ENCODE results near the gene ICAM3.
A peak's percentile ranks its signal among the peaks of the same experiment; 100 is the strongest.

Gene ICAM3

DNA sequence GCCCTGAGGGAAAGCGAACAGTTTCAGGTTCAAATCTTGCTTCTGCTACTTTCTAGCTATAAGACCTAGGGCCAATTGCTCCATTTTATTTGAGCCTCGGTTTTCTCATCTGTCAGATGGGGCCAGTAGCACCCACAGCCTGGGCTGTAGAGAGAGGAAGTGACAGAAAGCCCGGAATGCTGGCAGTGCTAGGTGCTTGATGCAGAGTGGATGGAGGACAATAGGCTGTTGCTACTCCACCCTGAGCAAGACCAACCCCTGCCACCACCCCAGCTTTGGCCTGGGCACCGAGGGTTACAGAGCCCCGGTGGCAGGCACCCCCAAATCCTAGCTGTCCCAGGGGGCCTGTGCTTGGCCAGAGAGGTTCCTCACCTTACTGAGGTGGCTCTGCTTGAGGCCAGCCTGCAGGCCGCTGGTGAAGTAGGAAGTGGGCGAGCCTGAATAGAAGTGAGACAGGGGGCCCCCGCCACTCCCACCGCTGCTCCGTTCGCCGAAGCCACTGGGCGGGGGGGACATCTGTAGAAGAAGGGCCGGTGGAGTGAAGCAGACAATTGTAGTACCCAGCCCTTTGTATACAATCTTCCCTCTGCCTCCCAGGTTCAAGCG lies 21.5 kb downstream of the ICAM3 start:
- no peak for DNase-seq

GRCh38 chr19:10317045-10317856 lies 22.2 kb downstream of the ICAM3 start:
- DNase-seq = no peak

DNA sequence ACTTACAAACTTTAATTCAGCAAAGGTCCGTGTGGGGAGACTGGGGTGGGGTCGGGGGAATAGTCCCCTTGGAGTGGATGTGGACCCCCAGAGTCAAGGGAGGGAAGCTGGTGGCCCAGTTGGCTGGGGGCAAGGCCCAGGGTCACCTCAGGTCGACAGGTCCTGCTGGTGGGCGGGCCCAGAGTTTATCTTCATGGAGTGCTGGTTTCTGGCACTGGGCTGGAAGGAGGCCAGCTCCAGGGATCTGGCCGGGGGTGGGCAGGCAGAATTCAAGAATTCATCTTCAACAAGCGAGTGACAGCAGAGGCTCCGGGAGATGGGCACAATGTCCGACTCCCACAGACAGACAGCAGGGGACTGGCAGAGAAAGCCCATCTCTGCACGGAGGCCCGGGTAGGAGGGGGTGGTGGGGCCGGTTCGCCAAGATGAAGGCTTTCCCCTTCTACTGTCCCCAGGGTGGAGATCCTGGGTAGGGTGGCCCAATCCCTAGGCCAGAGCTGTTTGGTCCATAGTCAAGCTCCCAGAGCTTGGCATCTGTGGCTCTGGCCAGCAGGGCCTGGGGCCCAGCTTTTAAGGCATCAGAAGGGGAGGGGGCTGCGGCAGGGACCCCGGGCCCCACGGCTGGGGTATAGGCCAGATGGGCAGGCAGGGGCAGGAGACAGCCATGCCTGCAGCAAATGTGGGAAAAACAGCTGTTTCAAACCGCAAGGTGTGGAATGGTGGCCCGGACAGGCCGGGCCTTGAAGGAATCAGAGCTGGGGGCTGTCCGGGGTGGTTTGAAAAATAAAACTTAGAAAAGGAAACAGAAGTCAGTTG lies 23.0 kb downstream of the ICAM3 start:
- DNase-seq = no peak

DNA sequence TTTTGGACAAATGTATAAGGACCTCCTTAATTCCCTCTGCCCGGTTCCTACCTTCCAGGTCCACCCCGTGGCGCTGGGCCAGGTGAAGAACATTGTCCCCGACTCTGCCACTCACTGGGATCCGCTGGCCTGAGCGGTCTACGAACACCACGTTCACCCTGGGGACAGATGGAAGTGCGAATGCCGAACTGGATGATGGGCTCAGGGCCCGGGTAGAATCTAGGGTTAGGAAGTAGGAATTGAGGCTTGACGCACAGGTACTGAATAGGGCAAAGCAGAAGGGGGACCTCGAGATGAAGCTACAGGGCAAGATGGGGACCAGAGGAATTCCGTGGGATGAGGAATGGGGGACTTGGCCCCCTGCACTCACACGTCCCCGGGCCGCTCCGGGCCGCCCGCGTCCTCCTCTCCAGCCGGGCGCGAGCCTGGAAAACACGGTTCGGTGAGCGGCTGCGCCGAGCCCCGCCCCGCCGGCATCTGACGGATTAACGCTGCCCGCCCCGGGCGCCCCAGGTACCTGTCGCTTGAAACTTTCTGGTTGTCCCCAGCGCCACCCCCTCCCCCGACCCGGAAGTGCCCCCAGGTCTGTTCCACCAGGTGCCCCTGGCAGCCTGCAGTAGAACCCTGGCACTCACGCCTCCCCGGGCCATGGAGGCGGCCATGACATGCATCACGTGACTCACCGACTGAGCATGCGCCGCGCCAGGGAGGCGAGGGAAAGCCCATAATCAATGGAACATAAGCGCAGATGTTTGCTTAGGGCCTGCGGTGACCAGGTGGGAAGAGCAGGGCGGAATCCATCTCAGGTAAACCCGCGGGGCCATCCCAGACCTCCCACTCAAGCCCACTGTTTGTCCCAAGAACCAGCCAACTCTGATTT lies 23.8 kb downstream of the ICAM3 start, which contains the start of gene FDX2:
Gene FDX2, minus strand, starts transcription at position 681 of the 880 bp plus-strand sequence. Its CDS starts 19 bp downstream, at position 662.
- peak; percentile 87 for DNase-seq

DNA sequence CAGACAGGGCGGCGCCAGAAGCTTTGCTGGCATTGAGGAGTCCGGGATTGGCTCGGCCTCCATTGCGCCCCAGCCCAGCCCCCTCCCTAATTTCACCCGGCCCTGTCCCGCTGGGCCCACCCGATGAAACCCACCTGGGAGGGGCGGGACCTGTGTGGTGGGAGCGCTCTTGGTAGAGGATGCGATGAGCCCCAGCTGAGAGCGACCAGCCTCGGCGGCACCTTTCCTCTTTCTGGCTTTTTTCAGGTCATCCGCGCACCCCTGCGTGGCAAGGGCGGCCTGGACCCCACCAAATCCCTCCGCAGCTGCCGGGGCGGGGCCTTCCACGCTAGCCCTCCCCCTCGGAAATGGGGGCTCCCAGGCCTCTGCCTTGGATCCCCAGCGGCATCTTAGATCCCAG lies 30.0 kb downstream of the ICAM3 start, which contains the start of gene ZGLP1:
Gene ZGLP1, minus strand, starts transcription at position 393 of the 400 bp plus-strand sequence.
- no peak for DNase-seq

GRCh38 chr19:10306327-10306726 lies 33.1 kb downstream of the ICAM3 start:
- DNase-seq = no peak

DNA sequence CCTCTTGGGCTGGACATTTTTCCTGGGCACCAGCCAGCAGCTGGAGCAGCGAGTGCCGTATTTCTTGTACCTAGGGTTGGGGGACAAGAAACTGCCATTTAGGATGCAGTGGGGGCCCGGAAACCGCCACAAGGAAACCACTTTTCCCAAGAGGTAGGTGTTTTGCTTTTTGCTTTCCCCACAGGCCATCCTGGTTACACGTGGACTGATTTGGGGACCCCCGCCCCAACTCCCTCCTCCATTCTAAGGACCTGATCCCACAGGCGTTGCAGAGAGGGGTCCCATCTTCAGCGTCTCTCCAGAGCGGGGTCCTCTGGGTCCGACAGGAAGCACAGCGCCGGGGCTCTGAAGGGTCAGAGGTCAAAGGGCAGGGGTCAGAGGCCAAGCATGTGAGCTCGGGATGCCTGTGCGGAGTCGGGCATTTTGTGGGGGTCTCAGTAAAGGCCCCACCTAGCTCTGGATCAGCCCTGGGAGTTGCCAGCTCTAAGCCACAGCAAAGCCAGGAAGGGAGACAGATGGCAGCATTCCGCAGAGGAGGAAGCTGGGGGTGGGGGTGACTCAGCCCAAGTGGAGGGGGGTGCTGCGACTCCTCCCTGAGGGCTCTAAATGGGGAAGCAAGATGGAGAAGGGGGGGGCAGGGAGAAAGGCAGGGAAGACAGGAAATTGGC lies 34.2 kb downstream of the ICAM3 start:
- no peak for DNase-seq

DNA sequence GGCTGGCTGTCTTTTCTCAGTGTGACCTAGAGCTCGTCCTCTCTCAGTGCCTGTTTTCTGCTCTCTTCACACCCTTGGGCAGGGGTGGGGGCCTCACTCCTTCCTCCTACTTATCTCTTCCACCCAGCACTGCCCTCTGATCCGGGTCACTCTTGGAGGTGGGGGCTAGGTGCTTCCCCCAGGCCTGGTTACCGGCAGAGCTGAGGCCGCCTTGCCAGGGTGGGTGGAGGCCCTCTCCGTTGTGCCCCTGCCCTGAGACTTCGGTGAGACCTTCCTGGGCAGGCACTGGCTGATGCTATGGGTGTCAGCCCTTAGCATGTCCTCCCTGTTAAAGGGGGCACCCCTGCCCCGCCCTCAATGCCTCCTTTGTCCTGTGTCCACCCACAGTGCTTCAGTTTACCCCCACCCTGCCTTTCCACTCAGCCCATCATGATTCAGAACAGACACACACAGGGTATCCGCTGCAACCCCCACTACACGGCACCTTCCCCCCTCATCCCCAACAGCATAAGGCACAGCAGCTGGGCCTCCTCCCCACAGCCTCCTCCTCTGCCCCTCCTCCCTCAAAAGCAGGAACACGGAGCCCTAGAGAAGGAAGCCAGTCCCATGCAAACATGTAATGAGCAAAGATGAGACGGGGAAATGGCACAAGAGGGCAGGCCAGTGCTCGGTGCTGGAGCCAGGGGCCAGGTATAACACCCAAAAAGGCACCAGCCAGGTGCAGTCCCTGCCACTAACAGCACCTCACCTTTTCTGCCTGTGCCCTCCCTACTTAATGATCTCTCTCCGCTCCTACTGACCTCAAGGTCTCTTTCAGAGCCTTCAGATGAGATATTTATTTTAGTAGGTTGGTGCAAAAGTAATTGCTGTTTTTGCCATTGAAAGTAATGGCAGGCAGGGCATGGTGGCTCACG lies 39.6 kb downstream of the ICAM3 start:
- DNase-seq = no peak

DNA sequence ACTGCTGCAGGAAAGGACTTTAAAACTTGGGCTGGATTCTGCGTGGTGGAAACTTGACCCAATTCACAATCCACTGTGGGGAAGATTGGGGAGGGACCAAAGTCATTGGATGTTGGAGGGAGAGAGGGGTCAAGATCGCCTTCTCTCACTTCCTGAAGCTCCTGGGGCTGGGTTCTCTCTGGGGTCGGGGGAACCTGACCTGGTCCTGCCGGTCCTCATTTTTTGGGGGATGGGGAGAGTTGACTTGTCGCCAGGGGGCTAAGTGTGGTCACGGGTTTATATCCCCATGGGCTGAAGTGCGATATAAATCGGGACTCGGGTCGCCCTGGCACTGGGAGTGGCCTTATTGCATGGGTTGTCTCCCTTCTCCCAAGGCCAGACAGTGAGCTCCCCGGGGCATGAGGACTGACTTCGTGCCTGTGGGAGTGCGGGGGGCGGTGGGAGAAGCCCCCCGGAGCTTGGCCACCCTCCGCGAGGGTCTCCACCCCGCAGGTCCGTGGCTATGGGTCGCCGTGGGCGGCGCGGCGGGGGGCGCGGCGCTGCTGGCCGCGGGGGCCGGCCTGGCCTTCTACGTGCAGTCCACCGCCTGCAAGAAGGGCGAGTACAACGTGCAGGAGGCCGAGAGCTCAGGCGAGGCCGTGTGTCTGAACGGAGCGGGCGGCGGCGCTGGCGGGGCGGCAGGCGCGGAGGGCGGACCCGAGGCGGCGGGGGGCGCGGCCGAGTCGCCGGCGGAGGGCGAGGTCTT lies 43.4 kb downstream of the ICAM3 start:
- no peak for DNase-seq

DNA sequence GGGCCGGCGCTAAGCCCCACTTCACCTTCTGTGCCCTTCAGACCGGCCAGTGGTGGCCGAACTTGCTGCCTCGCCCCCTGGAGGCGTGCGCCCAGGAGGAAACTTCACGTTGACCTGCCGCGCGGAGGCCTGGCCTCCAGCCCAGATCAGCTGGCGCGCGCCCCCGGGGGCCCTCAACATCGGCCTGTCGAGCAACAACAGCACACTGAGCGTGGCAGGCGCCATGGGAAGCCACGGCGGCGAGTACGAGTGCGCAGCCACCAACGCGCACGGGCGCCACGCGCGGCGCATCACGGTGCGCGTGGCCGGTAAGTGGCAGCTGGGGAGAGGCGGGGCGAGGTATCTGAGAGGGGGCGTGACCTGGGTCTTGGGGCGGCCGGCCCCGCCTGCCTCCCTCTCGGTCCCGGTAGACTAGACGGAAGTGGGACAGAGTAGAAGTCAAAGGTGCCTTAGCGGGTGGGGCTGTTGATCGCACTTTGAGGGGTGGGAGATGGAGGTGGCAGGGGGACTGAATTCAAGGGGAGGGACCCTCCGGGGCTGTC lies 44.0 kb downstream of the ICAM3 start:
- no peak for DNase-seq

- DNase-seq = no peak
These were observed 45.1 kb downstream of the ICAM3 start for GRCh38 chr19:10294368-10294697.

DNA sequence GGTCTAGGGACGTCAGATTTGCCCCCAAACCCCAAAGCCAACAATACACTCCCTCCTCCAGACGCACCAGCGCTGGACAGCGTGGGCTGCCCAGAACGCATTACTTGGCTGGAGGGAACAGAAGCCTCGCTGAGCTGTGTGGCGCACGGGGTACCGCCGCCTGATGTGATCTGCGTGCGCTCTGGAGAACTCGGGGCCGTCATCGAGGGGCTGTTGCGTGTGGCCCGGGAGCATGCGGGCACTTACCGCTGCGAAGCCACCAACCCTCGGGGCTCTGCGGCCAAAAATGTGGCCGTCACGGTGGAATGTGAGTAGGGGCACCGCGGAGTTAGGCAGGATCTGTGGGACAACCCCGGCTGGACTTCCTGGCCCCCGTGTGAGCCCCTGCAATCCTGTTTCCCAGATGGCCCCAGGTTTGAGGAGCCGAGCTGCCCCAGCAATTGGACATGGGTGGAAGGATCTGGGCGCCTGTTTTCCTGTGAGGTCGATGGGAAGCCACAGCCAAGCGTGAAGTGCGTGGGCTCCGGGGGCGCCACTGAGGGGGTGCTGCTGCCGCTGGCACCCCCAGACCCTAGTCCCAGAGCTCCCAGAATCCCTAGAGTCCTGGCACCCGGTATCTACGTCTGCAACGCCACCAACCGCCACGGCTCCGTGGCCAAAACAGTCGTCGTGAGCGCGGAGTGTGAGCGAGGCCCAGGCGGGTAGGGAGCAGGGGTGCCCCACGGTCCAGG lies 45.6 kb downstream of the ICAM3 start:
- DNase-seq = no peak

GRCh38 chr19:10292789-10293636 lies 46.4 kb downstream of the ICAM3 start:
- DNase-seq = no peak

DNA sequence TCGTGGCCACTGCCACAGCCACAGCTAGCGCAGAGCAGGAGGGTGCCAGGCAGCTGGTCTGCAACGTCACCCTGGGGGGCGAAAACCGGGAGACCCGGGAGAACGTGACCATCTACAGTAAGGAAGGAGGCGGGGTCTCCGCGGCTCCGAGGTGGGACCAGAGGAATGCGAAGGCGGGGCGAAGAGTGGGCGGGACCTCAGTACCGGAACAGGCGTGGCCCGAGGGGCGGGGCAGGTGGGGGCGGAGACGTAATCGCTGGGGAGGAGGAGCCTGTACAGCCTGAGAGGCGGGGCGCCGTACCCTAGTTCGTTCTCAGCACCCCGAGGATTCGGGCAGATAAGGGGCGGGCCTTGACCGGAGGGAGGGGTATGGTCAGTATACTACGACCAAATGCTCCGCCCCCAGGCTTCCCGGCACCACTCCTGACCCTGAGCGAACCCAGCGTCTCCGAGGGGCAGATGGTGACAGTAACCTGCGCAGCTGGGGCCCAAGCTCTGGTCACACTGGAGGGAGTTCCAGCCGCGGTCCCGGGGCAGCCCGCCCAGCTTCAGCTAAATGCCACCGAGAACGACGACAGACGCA lies 47.1 kb downstream of the ICAM3 start:
- DNase-seq = no peak

- DNase-seq = no peak
These were observed 47.7 kb downstream of the ICAM3 start for GRCh38 chr19:10291554-10292205.

DNA sequence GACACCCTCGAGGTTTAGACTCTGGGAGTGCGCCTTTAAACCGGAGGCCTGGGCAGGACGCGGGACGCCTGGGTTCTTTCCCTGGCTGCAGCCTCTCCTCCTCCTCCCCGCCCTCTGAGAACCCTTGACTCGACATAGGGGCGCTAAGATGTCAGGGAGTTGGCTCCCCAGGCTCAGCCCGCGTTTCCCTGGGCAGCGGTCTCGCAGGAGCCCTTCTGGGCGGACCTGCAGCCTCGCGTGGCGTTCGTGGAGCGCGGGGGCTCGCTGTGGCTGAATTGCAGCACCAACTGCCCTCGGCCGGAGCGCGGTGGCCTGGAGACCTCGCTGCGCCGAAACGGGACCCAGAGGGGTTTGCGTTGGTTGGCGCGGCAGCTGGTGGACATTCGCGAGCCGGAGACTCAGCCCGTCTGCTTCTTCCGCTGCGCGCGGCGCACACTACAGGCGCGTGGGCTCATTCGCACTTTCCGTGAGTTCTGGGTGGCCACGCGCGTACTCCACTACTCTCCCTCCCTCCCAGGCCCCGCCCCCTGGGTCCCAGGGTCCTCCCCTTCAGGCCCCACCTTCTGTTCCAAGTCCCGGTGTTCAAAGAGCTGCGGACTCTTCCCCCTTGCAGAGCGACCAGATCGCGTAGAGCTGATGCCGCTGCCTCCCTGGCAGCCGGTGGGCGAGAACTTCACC lies 48.4 kb downstream of the ICAM3 start:
- no peak for DNase-seq
